GM18517 (cell line): ENCODE measurements around the gene CIB1.

Source experiments
- ATAC-seq: cut with Tn5 transposase; IDR thresholded peaks from one replicate; pipeline ENCODE4 v1.9.1; 2021; ENCODE audit warnings: mild to moderate bottlenecking, moderate library complexity; ENCODE audit not compliant: unreplicated experiment

Gene CIB1

GRCh38 chr15:90219421-90220141 lies 14.2 kb downstream of the CIB1 start:
- no peak for ATAC-seq

GRCh38 chr15:90217671-90218394 lies 15.9 kb downstream of the CIB1 start:
- ATAC-seq, result no peak

GRCh38 chr15:90214553-90215196 lies 19.1 kb downstream of the CIB1 start:
- no peak for ATAC-seq

- no peak for ATAC-seq
Observed at GRCh38 chr15:90213818-90214204, 19.9 kb downstream of the CIB1 start.

- no peak for ATAC-seq
Observed at GRCh38 chr15:90213122-90213817, 20.5 kb downstream of the CIB1 start.

- no peak for ATAC-seq
Observed at GRCh38 chr15:90212221-90213098, 21.3 kb downstream of the CIB1 start.

GRCh38 chr15:90211440-90212143 lies 22.1 kb downstream of the CIB1 start:
- ATAC-seq, result no peak

GRCh38 chr15:90211009-90211408 lies 22.7 kb downstream of the CIB1 start:
- no peak for ATAC-seq

- ATAC-seq, result no peak
Observed at GRCh38 chr15:90210593-90210992, 23.1 kb downstream of the CIB1 start.

GRCh38 chr15:90209591-90209990 lies 24.1 kb downstream of the CIB1 start:
- no peak for ATAC-seq

GRCh38 chr15:90208356-90208755 lies 25.4 kb downstream of the CIB1 start:
- ATAC-seq, result no peak

- no peak for ATAC-seq
Observed at GRCh38 chr15:90207252-90207651, 26.5 kb downstream of the CIB1 start.

GRCh38 chr15:90205886-90206285 lies 27.9 kb downstream of the CIB1 start:
- ATAC-seq, result no peak

GRCh38 chr15:90205050-90205848 lies 28.5 kb downstream of the CIB1 start:
- ATAC-seq, result no peak

GRCh38 chr15:90203922-90204321 lies 29.8 kb downstream of the CIB1 start:
- ATAC-seq, result no peak

- ATAC-seq, result no peak
Observed at GRCh38 chr15:90203473-90203872, 30.3 kb downstream of the CIB1 start.

- no peak for ATAC-seq
Observed at GRCh38 chr15:90202929-90203328, 30.8 kb downstream of the CIB1 start.

GRCh38 chr15:90201944-90202375 lies 31.8 kb downstream of the CIB1 start:
- no peak for ATAC-seq
